SJCRH30 (cell line): Measurements from ENCODE around the gene VWA1. TPM values are rescaled to one million over a fixed set of nuclear protein-coding genes. Genes with fewer than 3 reads are reported as not detected.

Experiments
- DNase-seq, 2 experiments: peaks; one replicate each; pipeline ENCODE4 v3.0.0-alpha.2; 2015 to 2020
- H3K27ac ChIP-seq: fragments of 250-450 bp; sonication (Bioruptor Pico); 2 replicates; pipeline ENCODE4 v1.5.1; 2020; ENCODE audit warnings: mild to moderate bottlenecking, moderate library complexity
- H3K27me3 ChIP-seq: fragments of 250-450 bp; sonication (Bioruptor Pico); 2 replicates; pipeline ENCODE4 v1.5.1; 2020; ENCODE audit warnings: mild to moderate bottlenecking, moderate library complexity
- H3K36me3 ChIP-seq: fragments of 250-450 bp; sonication (Bioruptor Pico); 2 replicates; pipeline ENCODE4 v1.5.1; 2020; ENCODE audit warnings: mild to moderate bottlenecking, moderate library complexity
- H3K4me1 ChIP-seq: fragments of 250-450 bp; sonication (Bioruptor Pico); 2 replicates; pipeline ENCODE4 v1.5.1; 2020; ENCODE audit warnings: mild to moderate bottlenecking, moderate library complexity
- H3K4me3 ChIP-seq: fragments of 250-450 bp; sonication (Bioruptor Pico); 2 replicates; pipeline ENCODE4 v1.5.1; 2020; ENCODE audit warnings: mild to moderate bottlenecking, moderate library complexity
- H3K9me3 ChIP-seq: fragments of 250-450 bp; sonication (Bioruptor Pico); replicated peaks from 2 replicates; pipeline ENCODE4 v1.5.1; 2020; ENCODE audit warnings: mild to moderate bottlenecking, moderate library complexity
- total RNA-seq: library from RNA; depleted of rRNA; stranded (reverse); fragments of >200 nt; shearing (Covaris generic); gene quantifications from 2 replicates; pipeline ENCODE4 v1.2.3, GENCODE V29; 2014

Gene VWA1
- total RNA-seq, 1 experiment from 2014 or later, result 3.3 TPM

DNA sequence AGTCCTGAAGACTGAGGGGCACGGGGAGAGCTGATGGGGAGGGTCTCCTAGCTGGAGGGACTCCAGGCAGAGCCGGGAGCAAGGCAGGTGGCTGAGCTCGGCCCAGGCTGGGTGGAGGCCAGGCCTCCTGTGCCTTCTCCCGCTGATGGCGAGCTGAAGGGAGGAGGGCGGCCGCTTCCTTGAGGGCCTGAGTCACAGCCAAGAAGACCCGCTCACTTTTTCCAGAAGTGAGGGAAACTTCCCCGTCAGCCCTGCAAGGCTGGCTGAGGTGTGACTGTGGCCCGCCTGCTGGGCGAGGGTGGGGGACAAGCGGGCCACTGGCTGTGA lies 1.7 kb upstream of the VWA1 start:
- H3K36me3 ChIP-seq, result no peaks in the 10 kb centered on the region
- no peaks in the 10 kb centered on the region for H3K9me3 ChIP-seq
- peak overlapping the region; percentile 91 for H3K27ac ChIP-seq
- peaks cover 49% of the 10 kb centered on the region for H3K4me1 ChIP-seq
- no peaks in the 10 kb centered on the region for H3K27me3 ChIP-seq
- peak overlapping the region; percentile 50 for H3K4me3 ChIP-seq
- DNase-seq, result peak; percentile 64 to 72

DNA sequence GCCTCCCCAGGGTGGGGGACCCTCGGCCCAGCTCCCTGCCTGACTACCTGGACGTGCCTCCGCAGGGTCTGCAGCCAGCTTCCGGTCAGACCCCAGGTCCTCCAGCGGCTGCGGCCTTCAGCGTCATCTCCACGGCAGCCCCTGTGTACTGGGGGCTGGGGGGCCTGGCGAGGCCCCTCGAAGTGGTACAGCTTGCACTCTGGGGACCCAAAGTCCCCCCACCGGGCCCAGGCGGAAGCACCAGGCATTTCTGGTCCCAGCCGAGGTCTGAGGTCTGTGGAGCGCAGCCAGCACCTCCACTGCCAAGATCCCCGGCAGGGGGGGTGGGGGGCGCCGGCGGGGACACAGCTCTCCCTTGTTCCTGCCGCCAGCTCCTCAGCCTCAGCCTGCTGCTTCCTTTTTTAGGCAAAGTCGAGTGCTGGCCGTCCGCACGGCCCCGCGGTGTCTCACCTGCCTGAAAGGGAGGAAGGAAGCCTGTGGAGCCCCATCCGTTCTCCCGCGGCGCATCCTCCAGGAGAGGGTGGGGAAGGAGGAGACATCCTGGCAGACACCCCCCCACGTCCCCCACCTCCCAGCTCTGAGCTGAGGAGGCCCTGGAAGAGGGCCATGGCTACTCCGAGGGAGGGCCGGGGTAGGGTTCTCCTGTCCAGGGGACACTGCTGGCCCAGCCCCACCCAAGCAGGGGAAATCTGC lies 1.2 kb upstream of the VWA1 start:
- Histone ChIP-seq H3K36me3 (no peaks in the 10 kb centered on the region), H3K4me1 (peaks cover 49% of the 10 kb centered on the region), H3K27me3 (no peaks in the 10 kb centered on the region), H3K9me3 (no peaks in the 10 kb centered on the region), H3K27ac (peak overlapping the region; percentile 91), H3K4me3 (peak overlapping the region; percentile 50)
- peak; percentile 74 to 75 for DNase-seq

DNA sequence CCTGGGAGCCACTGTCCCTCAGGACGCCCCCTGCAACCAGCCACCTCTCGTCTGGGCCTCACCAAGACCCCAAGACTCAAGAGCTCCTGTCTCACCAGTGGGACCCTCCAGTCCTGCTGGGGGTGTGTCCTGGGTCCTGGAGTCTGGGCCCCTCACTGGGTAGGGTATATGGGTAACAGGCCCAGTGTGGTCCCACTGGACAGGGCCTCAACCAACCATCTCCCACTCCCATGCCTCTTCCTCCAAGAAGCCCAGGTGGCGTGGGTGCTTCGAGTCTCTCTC lies 725 bp upstream of the VWA1 start:
- no peaks in the 10 kb centered on the region for H3K36me3 ChIP-seq
- peak overlapping the region; percentile 91 for H3K27ac ChIP-seq
- H3K9me3 ChIP-seq, result no peaks in the 10 kb centered on the region
- peaks cover 45% of the 10 kb centered on the region for H3K4me1 ChIP-seq
- H3K27me3 ChIP-seq, result no peaks in the 10 kb centered on the region
- no peak for DNase-seq
- H3K4me3 ChIP-seq, result peak overlapping the region; percentile 50

DNA sequence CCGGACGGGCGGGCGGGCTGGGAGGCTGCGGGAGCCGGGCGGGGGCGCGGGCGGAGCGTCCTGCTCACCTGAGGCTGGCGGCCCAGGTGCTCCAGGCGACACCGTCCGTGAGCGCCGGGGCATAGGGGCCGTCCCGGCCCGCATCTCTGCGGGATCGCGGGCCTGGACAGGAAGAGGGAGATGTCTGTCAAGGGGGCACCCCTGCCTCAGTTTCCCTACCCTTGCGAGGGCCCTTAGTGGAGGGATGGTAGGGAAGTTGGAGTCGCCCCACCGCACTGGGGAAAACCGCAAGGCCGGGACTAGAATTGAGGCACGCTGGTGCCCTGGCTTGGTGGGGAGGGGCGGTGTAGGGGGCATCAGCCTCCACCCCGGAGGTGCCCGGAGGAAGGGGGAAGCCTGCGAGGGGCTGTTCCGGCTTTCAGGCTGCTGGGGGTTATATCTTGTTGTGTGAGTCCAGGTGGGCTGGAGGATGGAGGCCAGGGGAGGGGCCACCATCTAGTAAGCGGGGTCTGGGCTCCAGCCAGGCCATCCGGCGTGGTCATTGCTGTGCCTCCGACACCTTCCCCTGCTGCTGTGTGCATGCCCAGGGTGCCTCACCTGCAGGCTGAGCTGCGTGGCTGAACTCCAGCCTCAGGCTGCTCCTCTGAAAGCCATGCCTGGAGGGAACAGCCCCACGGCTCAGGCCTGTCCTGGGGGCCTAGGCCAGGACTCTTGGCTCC lies 580 bp downstream of the VWA1 start:
- no peaks in the 10 kb centered on the region for H3K36me3 ChIP-seq
- H3K27me3 ChIP-seq, result no peaks in the 10 kb centered on the region
- H3K4me1 ChIP-seq, result peaks cover 42% of the 10 kb centered on the region
- no peak overlapping the region for H3K27ac ChIP-seq
- DNase-seq, result no peak
- no peak overlapping the region for H3K4me3 ChIP-seq
- H3K9me3 ChIP-seq, result no peaks in the 10 kb centered on the region

DNA sequence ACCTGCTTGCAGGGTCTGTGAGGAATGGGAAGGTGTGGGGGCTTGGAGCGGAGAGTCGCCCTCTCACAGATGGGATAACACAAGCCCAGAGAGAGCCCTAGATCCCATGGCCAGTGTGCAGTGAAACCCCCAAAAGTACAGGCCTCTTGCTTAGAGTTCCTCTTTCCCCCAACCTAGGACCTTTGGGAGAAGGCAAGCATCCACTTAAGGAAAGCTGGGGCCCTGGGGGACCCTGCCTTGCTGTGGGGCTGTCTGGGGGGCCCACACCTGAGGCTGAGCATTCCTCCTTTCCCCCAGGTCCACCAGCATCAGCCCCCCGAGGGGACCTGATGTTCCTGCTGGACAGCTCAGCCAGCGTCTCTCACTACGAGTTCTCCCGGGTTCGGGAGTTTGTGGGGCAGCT lies 1.1 kb downstream of the VWA1 start:
- no peak for DNase-seq
- Histone ChIP-seq H3K4me1 (peaks cover 42% of the 10 kb centered on the region), H3K27me3 (no peaks in the 10 kb centered on the region), H3K36me3 (no peaks in the 10 kb centered on the region), H3K27ac (no peak overlapping the region), H3K4me3 (no peak overlapping the region), H3K9me3 (no peaks in the 10 kb centered on the region)

DNA sequence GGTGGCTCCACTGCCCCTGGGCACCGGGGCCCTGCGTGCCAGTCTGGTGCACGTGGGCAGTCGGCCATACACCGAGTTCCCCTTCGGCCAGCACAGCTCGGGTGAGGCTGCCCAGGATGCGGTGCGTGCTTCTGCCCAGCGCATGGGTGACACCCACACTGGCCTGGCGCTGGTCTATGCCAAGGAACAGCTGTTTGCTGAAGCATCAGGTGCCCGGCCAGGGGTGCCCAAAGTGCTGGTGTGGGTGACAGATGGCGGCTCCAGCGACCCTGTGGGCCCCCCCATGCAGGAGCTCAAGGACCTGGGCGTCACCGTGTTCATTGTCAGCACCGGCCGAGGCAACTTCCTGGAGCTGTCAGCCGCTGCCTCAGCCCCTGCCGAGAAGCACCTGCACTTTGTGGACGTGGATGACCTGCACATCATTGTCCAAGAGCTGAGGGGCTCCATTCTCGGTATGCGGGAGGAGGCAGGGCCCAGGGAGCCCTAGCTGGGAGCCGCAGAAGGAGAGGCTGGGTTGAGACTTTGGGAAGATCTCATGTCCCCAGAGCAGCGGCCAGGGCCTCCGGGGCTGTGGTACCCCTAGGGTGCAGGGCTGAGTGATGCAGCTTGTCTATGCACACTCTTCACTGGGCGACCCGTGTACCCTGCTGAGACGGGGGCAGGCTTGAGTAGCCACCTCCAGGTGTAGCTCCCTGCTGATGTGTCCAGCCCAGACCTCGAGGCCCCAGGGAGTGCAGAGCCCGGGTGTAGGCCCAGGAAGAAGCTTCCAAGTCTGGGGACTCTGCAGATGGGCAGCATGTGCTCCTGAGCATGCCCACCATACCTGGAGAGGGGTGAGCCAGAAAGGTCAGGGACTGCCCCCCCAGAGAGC lies 1.8 kb downstream of the VWA1 start:
- DNase-seq, result no peak
- H3K4me3 ChIP-seq, result no peak overlapping the region
- no peaks in the 10 kb centered on the region for H3K36me3 ChIP-seq
- H3K27me3 ChIP-seq, result peaks cover 3% of the 10 kb centered on the region; the same call in 1 of the 2 replicates
- no peak overlapping the region for H3K27ac ChIP-seq
- no peaks in the 10 kb centered on the region for H3K9me3 ChIP-seq
- peaks cover 37% of the 10 kb centered on the region for H3K4me1 ChIP-seq

DNA sequence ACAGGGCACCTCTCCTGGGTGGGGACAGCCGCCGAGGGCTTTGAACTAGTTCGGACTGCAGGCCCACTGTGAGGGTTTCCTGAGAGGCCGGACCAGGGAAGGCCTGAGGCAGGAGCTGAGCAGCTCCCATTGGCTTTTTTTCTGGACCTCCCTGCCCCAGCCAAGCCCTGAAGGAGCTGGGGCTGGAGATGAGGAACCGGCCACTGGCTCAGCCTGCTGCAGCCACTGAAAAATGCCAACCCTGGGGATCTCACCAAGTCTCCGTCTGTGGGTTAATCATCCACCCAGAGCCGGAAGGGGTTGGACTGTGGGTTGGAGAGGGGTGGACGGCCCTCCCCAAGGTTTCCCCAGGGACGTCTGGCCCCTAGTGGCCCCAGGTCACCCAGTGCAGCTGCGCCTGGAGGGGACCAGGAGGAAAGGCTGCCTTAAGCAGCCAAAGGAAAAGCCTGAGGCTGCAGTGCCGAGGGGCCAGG lies 2.5 kb downstream of the VWA1 start:
- peaks cover 8% of the 10 kb centered on the region; the same call in 1 of the 2 replicates for H3K27me3 ChIP-seq
- H3K4me3 ChIP-seq, result no peak overlapping the region
- H3K36me3 ChIP-seq, result no peaks in the 10 kb centered on the region
- H3K9me3 ChIP-seq, result no peaks in the 10 kb centered on the region
- peaks cover 34% of the 10 kb centered on the region for H3K4me1 ChIP-seq
- DNase-seq, result peak; percentile 62 to 71
- no peak overlapping the region for H3K27ac ChIP-seq

DNA sequence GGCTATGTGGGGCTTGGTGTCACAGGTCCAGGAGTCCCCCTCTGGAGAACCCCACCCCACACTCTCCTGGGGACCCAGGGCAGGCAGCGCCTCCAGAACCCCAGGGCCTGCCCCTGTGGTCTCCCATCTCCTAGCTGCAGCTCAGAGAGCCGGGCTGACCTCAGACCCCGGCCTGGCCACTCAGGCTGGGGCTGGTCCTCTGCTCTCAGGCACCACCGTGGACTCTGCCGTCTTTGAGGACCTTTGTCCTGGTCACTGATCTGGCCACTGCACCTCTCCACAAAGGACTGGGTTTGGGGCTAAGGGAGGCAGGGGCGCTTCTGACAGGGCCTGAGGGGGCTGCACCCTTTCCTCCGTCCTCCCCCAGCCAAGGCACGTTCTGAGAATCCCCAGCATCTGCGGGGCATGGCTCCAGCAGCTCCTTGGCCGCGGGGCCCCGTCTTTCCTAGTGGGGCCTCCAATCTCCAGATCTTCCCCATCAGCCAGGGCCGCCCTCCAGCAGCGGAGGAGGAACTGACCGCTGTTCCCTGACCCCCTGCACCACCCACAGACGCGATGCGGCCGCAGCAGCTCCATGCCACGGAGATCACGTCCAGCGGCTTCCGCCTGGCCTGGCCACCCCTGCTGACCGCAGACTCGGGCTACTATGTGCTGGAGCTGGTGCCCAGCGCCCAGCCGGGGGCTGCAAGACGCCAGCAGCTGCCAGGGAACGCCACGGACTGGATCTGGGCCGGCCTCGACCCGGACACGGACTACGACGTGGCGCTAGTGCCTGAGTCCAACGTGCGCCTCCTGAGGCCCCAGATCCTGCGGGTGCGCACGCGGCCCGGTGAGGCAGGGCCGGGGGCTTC lies 3.3 kb downstream of the VWA1 start:
- Histone ChIP-seq H3K9me3 (no peaks in the 10 kb centered on the region), H3K4me1 (peaks cover 27% of the 10 kb centered on the region), H3K36me3 (no peaks in the 10 kb centered on the region), H3K4me3 (no peak overlapping the region), H3K27me3 (peaks cover 8% of the 10 kb centered on the region; the same call in 1 of the 2 replicates), H3K27ac (no peak overlapping the region)
- DNase-seq, result no peak

DNA sequence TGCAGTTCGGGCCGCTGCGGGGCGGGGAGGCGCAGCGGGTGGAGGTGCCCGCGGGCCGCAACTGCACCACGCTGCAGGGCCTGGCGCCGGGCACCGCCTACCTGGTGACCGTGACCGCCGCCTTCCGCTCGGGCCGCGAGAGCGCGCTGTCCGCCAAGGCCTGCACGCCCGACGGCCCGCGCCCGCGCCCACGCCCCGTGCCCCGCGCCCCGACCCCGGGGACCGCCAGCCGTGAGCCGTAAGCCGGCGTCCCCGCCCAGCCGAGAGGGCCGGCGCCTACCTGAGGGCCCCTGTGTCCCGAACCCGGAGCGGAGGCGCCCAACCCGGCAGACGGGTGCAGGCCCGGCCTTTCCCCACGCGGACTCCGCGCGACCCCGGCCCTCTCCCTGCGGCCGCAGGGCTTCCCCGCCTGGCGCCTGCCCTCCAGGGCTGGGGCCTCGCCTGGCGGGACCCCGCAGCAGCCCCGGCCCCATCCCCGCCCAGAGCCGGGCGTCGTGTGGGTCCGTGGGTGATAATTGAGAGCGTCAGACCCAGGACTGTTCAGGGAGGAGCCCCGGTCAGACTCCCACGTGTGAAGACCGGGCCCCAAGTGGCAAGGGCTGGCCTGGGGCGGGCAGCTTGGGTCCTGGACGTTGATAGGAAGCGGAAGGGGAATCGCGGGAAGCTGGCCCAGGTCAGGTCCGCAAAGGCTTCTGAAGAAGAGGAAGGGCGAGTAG lies 4.2 kb downstream of the VWA1 start:
- peaks cover 21% of the 10 kb centered on the region for H3K4me1 ChIP-seq

DNA sequence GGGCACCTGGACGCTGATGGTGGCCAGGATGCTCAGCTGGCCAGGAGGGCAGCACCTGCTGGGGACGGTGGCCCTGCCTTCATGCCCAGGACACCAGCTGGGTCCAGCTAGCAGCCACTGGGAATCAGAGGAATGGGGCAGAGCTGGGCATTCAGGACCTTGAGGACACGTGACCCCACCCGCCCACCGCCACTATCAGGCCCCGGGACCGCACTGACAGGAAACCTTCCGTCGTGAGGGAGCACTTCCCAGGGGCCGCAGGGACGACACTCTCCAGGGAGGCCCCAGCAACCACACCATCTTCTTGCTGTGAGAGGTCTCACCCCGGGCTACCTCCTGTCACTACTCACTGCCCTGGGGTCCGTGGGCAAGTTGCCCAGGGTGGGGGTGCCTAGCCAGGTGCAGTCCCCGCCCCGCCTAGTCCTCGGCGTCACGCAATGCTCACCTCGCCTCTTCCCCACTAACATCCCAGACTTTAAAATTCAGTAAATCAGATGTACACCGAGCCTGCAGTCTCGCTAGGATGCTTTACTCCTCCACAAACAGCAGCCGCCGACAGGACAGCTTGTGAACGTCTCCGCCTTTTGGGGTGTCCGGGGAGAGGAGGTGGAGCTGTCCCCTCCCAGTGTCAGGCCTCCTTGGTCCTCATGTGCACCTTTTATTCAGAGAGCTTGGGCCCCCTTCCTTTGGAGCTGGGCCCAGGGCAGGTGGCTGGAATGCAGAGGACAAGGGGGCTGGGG lies 4.9 kb downstream of the VWA1 start:
- no peak for DNase-seq
- no peaks in the 10 kb centered on the region for H3K36me3 ChIP-seq
- no peaks in the 10 kb centered on the region for H3K9me3 ChIP-seq
- peaks cover 8% of the 10 kb centered on the region; the same call in 1 of the 2 replicates for H3K27me3 ChIP-seq
- peak overlapping the region; percentile 16; the same call in 1 of the 2 replicates for H3K4me3 ChIP-seq
- H3K27ac ChIP-seq, result no peak overlapping the region
- peaks cover 17% of the 10 kb centered on the region for H3K4me1 ChIP-seq

More for the DNA sequence above, 4.2 kb downstream of the VWA1 start:
- Histone ChIP-seq H3K9me3 (no peaks in the 10 kb centered on the region), H3K27me3 (peaks cover 8% of the 10 kb centered on the region; the same call in 1 of the 2 replicates), H3K36me3 (no peaks in the 10 kb centered on the region), H3K27ac (no peak overlapping the region), H3K4me3 (no peak overlapping the region)
- no peak for DNase-seq

DNA sequence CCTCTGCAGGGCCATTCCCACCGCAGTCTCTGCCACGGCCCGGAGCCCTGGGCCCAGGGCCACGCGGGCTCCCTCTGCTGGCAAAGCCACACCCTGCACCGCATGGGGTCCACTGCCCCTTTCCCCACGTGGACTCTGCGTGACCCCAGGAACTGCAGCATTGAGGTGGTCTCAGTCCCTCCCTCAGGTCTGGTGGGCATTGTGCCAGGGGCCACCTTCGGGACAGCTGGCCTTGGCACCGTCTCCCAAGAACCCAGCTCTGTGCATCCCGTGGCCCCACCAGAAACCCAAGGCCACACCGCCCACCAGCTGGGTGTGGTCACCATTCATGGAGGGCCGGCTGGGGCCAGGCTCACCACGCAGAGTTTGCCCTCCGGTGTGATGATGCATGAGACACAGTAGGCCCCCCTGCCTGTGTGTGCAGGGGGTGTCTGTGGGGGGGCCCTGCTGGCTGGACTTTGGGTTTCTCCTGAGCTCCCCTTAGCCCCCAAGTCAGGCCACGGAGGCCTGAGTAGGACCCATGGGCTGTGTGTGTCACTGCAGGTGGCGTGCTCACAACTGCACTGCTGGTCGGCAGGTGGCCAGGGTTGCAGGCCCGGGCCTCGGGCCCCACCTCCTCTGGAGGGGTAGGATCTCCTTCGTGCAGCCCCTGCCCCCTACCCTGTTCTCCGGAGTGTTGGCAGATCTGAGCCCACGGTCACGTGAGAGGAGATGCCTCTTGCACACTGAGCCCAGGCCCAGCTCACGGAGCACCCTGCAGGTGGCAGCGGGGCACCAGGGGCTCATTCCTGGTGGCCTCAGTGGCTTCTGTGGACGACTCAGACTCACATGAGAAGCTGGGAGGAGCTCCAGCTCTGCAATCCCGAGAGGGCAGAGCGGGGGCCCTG lies 5.8 kb downstream of the VWA1 start:
- no peaks in the 10 kb centered on the region for H3K36me3 ChIP-seq
- H3K4me3 ChIP-seq, result peak overlapping the region; percentile 16
- no peak overlapping the region for H3K27ac ChIP-seq
- peak; percentile 78 to 90 for DNase-seq
- no peaks in the 10 kb centered on the region for H3K9me3 ChIP-seq
- peaks cover 8% of the 10 kb centered on the region; the same call in 1 of the 2 replicates for H3K27me3 ChIP-seq
- peaks cover 17% of the 10 kb centered on the region for H3K4me1 ChIP-seq

DNA sequence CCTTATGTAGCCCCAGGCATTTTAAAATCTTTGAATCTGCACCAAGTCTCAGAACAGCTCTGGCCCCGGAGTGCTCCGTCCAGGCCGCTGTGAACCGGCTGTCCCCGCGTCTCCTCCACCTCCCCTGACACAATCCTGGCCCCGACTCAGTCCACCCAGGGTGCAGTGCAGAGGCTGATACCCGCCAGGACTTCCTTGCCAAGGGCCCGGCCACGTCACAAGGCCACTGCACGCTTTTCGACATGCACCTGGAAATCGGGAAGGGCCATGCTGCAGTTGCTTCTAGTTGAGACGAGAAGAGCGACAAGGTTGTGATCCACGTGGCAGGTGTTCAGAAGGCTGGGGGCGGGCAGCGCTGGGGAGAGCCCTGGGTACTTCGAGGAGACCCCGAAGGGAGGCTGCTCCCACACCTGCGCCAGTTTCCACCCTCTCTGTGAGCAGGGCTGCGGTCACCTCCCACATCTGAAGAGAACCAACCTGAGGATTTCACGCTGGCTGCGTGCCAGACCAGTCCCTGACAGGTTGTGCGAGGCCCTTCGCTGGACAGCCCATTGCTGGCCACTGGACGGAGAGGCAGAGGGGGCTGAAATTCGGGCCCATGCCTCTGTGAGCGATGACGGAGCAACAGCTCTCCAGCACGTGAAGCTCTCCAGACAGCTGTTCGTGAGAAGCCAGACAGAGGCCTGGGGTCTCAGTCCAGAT lies 6.7 kb downstream of the VWA1 start:
- no peaks in the 10 kb centered on the region for H3K9me3 ChIP-seq
- no peak overlapping the region for H3K4me3 ChIP-seq
- no peak for DNase-seq
- no peak overlapping the region for H3K27ac ChIP-seq
- H3K4me1 ChIP-seq, result peaks cover 17% of the 10 kb centered on the region
- H3K27me3 ChIP-seq, result peaks cover 8% of the 10 kb centered on the region; the same call in 1 of the 2 replicates
- H3K36me3 ChIP-seq, result no peaks in the 10 kb centered on the region
